SK-N-SH (cell line): ENCODE measurements around the gene UAP1L1. TPM values are rescaled to one million over a fixed set of nuclear protein-coding genes. Genes with fewer than 3 reads are reported as not detected.

Experiments used
- CTCF ChIA-PET: fragments of 300-600, 350-600 bp; formaldehyde crosslinking; extraction: SDS; loops from one replicate; lab custom pipeline; 2021; lab: Yijun Ruan, JAX
- POLR2A ChIA-PET: fragments of 350-600 bp; sonication (Branson Sonifier 250); formaldehyde crosslinking; extraction: SDS; loops from one replicate; lab custom pipeline; 2020; ENCODE audit warnings: antibody characterized with exemption, inconsistent platforms; lab: Yijun Ruan, JAX
- DNase-seq: peaks from one replicate; pipeline ENCODE4 v3.0.0; 2012
- H2AFZ ChIP-seq: fragments of 200-600 bp; sonication (generic); 2 replicates; pipeline ENCODE4 v1.8.1; 2016; ENCODE audit warnings: antibody characterized with exemption, mild to moderate bottlenecking, low read depth
- H3F3A ChIP-seq: fragments of 200-600 bp; sonication (generic); replicated peaks from 2 replicates; pipeline ENCODE3; 2016; ENCODE audit warnings: antibody characterized with exemption, mild to moderate bottlenecking; ENCODE audit not compliant: insufficient read depth
- H3K27ac ChIP-seq, 2 experiments: fragments of 200-500 bp in 1 of 2; fragments of 200-600 bp in 1 of 2; sonication (Bioruptor generic) in 1 of 2; sonication (generic), shearing (Covaris generic) in 1 of 2; 2 replicates each; pipeline versions ENCODE4 v1.5.1 to v1.6.1; 2014 to 2016; ENCODE audit warnings: low read depth in 2 of 2, inconsistent platforms in 1 of 2, low read length in 1 of 2, mild to moderate bottlenecking in 1 of 2, mixed read lengths in 1 of 2
- H3K27me3 ChIP-seq: fragments of 200-600 bp; sonication (generic), shearing (Covaris generic); 2 replicates; pipeline ENCODE4 v1.6.1; 2016; ENCODE audit warnings: mixed run types; ENCODE audit not compliant: insufficient read depth
- H3K36me3 ChIP-seq, 2 experiments: fragments of 200-500 bp in 1 of 2; fragments of 200-600 bp in 1 of 2; sonication (Bioruptor generic) in 1 of 2; sonication (generic) in 1 of 2; replicated peaks in 1 of 2; 2 replicates each; pipeline versions ENCODE3 to v1.5.1; 2014 to 2016; ENCODE audit warnings: low read length in 1 of 2, mild to moderate bottlenecking in 1 of 2; ENCODE audit not compliant: insufficient read depth in 2 of 2, control insufficient read depth in 1 of 2
- H3K4me1 ChIP-seq, 2 experiments: fragments of 200-500 bp in 1 of 2; fragments of 200-600 bp in 1 of 2; sonication (Bioruptor generic) in 1 of 2; sonication (generic), shearing (Covaris generic) in 1 of 2; 2 replicates each; pipeline versions ENCODE4 v1.5.1 to v1.6.1; 2014 to 2016; ENCODE audit warnings: low read depth in 1 of 2, low read length in 1 of 2, mixed run types in 1 of 2; ENCODE audit not compliant: insufficient read depth in 2 of 2, control insufficient read depth in 1 of 2
- H3K4me2 ChIP-seq: fragments of 200-600 bp; sonication (generic), shearing (Covaris generic); 2 replicates; pipeline ENCODE4 v1.6.1; 2017; ENCODE audit warnings: mixed run types
- H3K4me3 ChIP-seq, 2 experiments: fragments of 200-500 bp in 1 of 2; fragments of 200-600 bp in 1 of 2; sonication (Bioruptor generic) in 1 of 2; sonication (generic), shearing (Covaris generic) in 1 of 2; 2 replicates each; pipeline versions ENCODE4 v1.5.1 to v1.8.1; 2014 to 2016; ENCODE audit warnings: low read depth in 2 of 2, inconsistent platforms in 1 of 2, low read length in 1 of 2, mild to moderate bottlenecking in 1 of 2, mixed read lengths in 1 of 2, moderate library complexity in 1 of 2
- H3K79me2 ChIP-seq: fragments of 200-600 bp; sonication (generic); 2 replicates; pipeline ENCODE4 v1.8.1; 2017; ENCODE audit warnings: mild to moderate bottlenecking; ENCODE audit not compliant: insufficient read depth
- H3K9ac ChIP-seq: fragments of 200-600 bp; sonication (generic); 2 replicates; pipeline ENCODE4 v1.6.1; 2017; ENCODE audit warnings: mixed run types
- H3K9me2 ChIP-seq: fragments of 200-600 bp; sonication (generic); 2 replicates; pipeline ENCODE4 v1.6.1; 2017; ENCODE audit warnings: mixed run types
- H3K9me3 ChIP-seq: fragments of 200-600 bp; sonication (generic); 2 replicates; pipeline ENCODE4 v1.6.1; 2017; ENCODE audit warnings: mixed run types, mild to moderate bottlenecking, moderate library complexity
- H4K20me1 ChIP-seq: fragments of 200-600 bp; sonication (generic); 2 replicates; pipeline ENCODE4 v1.6.1; 2017; ENCODE audit warnings: mild to moderate bottlenecking, mixed run types; ENCODE audit not compliant: insufficient read depth
- ELF1 ChIP-seq: IDR thresholded peaks from 2 replicates; pipeline ENCODE4 v1.4.0; 2012
- EP300 ChIP-seq, 2 experiments: IDR thresholded peaks; 2 replicates each; pipeline versions ENCODE4 v1.4.0 to v1.6.1; 2012; ENCODE audit warnings: borderline replicate concordance in 1 of 2, low read depth in 1 of 2, low read length in 1 of 2
- GABPA ChIP-seq: IDR thresholded peaks from 2 replicates; pipeline ENCODE4 v1.4.0; 2012; ENCODE audit warnings: low read depth, mild to moderate bottlenecking
- GATA2 ChIP-seq: sonication (generic); formaldehyde crosslinking; IDR thresholded peaks from 2 replicates; pipeline ENCODE4 v1.5.0; 2020; ENCODE audit warnings: mild to moderate bottlenecking, missing genetic modification reagents
- MXI1 ChIP-seq: IDR thresholded peaks from 2 replicates; pipeline ENCODE4 v1.6.1; 2012; ENCODE audit warnings: mild to moderate bottlenecking, low read depth, low read length, improper control_type of control experiment
- POLR2AphosphoS5 ChIP-seq: IDR thresholded peaks from 2 replicates; pipeline ENCODE4 v1.6.1; 2012; ENCODE audit warnings: low read depth, low read length
- RAD21 ChIP-seq: IDR thresholded peaks from 2 replicates; pipeline ENCODE4 v1.6.1; 2012; ENCODE audit warnings: mild to moderate bottlenecking, low read length
- RCOR1 ChIP-seq: fragments of 150-350 bp; IDR thresholded peaks from 2 replicates; pipeline ENCODE4 v1.6.1; 2017; ENCODE audit warnings: antibody characterized with exemption, low read length
- TEAD4 ChIP-seq: IDR thresholded peaks from 2 replicates; pipeline ENCODE4 v1.4.0; 2012; ENCODE audit warnings: mild to moderate bottlenecking, borderline replicate concordance; ENCODE audit not compliant: insufficient read depth
- YY1 ChIP-seq: IDR thresholded peaks from 2 replicates; pipeline ENCODE4 v1.4.0; 2012; ENCODE audit warnings: low read depth, mild to moderate bottlenecking
- WGBS: methylation state at CpG from one replicate; pipeline ENCODE4 v1.1.6; 2017; ENCODE audit warnings: low lambda C conversion rate; 5-methylcytosine and 5-hydroxymethylcytosine counted together
- polyA plus RNA-seq, 3 experiments: library from polyadenylated mRNA; depleted of rRNA; stranded (reverse); fragments of >200 nt; gene quantifications; 2 replicates each; pipeline ENCODE4 v1.2.3, GENCODE V29; 2012
- TF ChIP-seq, protein P1 (sequence below): IDR thresholded peaks from 2 replicates; pipeline ENCODE4; 2012
- TF ChIP-seq, protein P2 (sequence below): IDR thresholded peaks from 2 replicates; pipeline ENCODE4 v1.4.0; 2012; ENCODE audit warnings: low read depth, borderline replicate concordance

UAP1L1 gene
- polyA plus RNA-seq, 1 of the 3 experiments (the other 2 are of a cell fraction): 5.6 TPM

DNA sequence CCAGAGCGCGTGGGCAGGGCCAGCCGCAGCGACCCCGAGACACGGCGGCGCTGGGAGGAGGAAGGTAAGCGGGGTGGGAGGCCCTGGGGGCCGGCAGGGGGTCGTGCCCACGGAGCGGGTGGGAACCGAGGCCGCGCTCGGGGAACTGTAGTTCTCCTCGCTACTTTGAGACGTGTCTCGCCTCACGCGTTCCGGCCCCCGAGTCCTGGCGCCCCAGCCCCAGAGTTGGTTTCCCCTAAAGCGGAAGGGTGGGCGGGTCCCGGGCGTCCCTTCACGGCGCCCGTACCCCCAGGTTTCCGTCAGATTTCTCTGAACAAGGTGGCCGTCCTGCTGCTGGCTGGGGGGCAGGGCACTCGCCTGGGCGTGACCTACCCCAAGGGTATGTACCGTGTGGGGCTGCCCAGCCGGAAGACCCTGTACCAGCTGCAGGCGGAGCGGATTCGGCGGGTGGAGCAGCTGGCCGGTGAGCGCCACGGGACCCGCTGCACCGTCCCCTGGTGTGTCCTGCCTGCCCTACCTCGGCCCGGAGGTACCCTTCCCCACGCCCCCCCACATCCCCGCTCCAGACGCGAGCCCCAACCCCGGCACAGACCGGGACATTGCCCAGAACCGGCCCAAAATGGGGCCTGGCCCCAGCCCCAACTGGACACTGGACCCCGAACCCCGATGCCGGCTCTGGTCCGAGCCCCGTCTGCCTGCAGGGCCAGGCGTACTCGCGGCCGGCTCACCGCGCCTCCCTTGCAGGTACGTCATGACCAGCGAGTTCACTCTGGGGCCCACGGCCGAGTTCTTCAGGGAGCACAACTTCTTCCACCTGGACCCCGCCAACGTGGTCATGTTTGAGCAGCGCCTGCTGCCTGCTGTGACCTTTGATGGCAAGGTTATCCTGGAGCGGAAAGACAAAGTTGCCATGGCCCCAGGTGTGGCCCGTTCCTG, 709 bp downstream of the UAP1L1 start:
- WGBS: 45% methylated on average over 39 of the region's 76 CpGs
- DNase-seq: peak; percentile 49
- peak overlapping the region; percentile 59; the same call in 1 of the 2 replicates for H2AFZ ChIP-seq
- H3K4me2 ChIP-seq: peak overlapping the region; percentile 87
- no peaks in the 10 kb centered on the region for H3K27me3 ChIP-seq
- no peaks in the 10 kb centered on the region for H3K79me2 ChIP-seq
- H3K27ac ChIP-seq: no peak overlapping the region
- CTCF ChIA-PET: interaction anchor here (0.9 to 3.5 kb wide), 8 partner anchors 10 to 161 kb away, joined by 3 to 18 read pairs (median 10); partner anchors contain the start of genes ABCA2, NPDC1, RNF224 and TPRN
- peaks cover 0 to 9% of the 10 kb centered on the region in 2 experiments; a peak in 1 of 4 replicates for H3K4me1 ChIP-seq
- H3K9ac ChIP-seq: peak overlapping the region; percentile 46; the same call in 1 of the 2 replicates
- no peaks in the 10 kb centered on the region for H4K20me1 ChIP-seq
- H3K9me3 ChIP-seq: no peaks in the 10 kb centered on the region
- H3F3A ChIP-seq: peaks cover 11% of the 10 kb centered on the region
- TF ChIP-seq GATA2 (no peak), POLR2AphosphoS5 (no peak), MXI1 (no peak), GABPA (no peak), EP300 (IDR thresholded peaks at IDR 0.05; ENCODE audit: borderline replicate concordance in 1 of 2, low read depth in 1 of 2, low read length in 1 of 2) (no peak), RAD21 (no peak), TEAD4 (no peak), ELF1 (no peak), YY1 (no peak), RCOR1 (no peak)
- TF ChIP-seq, protein P1, sequence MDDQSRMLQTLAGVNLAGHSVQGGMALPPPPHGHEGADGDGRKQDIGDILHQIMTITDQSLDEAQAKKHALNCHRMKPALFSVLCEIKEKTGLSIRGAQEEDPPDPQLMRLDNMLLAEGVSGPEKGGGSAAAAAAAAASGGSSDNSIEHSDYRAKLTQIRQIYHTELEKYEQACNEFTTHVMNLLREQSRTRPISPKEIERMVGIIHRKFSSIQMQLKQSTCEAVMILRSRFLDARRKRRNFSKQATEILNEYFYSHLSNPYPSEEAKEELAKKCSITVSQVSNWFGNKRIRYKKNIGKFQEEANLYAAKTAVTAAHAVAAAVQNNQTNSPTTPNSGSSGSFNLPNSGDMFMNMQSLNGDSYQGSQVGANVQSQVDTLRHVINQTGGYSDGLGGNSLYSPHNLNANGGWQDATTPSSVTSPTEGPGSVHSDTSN: no peak
- TF ChIP-seq, protein P2, sequence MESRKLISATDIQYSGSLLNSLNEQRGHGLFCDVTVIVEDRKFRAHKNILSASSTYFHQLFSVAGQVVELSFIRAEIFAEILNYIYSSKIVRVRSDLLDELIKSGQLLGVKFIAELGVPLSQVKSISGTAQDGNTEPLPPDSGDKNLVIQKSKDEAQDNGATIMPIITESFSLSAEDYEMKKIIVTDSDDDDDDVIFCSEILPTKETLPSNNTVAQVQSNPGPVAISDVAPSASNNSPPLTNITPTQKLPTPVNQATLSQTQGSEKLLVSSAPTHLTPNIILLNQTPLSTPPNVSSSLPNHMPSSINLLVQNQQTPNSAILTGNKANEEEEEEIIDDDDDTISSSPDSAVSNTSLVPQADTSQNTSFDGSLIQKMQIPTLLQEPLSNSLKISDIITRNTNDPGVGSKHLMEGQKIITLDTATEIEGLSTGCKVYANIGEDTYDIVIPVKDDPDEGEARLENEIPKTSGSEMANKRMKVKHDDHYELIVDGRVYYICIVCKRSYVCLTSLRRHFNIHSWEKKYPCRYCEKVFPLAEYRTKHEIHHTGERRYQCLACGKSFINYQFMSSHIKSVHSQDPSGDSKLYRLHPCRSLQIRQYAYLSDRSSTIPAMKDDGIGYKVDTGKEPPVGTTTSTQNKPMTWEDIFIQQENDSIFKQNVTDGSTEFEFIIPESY: no peak
- H3K36me3 ChIP-seq: peaks cover 3 to 8% of the 10 kb centered on the region in 2 experiments
- peak overlapping the region; percentile 57 to 60 for H3K4me3 ChIP-seq
- H3K9me2 ChIP-seq: no peaks in the 10 kb centered on the region
- POLR2A ChIA-PET: interaction anchor here (1.3 to 2.6 kb wide), 2 partner anchors 8 to 22 kb away, joined by 3 to 9 read pairs; no protein-coding TSS in a partner anchor
